ENCODE results near the gene ZBTB42.

- TF ChIP-seq POLR2AphosphoS5 (IDR thresholded peaks at IDR 0.05; ENCODE audit: low read depth, low read length) (no peak), NFIC (IDR thresholded peaks at IDR 0.05; ENCODE audit: borderline replicate concordance) (no peak), YY1 (IDR thresholded peaks at IDR 0.05; ENCODE audit: low read depth) (no peak), ZBTB33 (IDR thresholded peaks at IDR 0.05; ENCODE audit: borderline replicate concordance, low read depth) (no peak), CTCF (IDR thresholded peaks at IDR 0.05) (no peak), EP300 (IDR thresholded peaks at IDR 0.05; ENCODE audit: borderline replicate concordance in 1 of 2, low read depth in 1 of 2, low read length in 1 of 2) (no peak), MEF2A (IDR thresholded peaks at IDR 0.05; ENCODE audit: borderline replicate concordance, low read depth) (no peak), EZH2phosphoT487 (IDR thresholded peaks at IDR 0.05; ENCODE audit: borderline replicate concordance, low read depth) (no peak)
Observed at GRCh38 chr14:104801520-104802393, 856 bp downstream of the ZBTB42 start.
